OCI-LY7 (cell line): ENCODE measurements around the gene PDGFD. TPM values are rescaled to one million over a fixed set of nuclear protein-coding genes. Genes with fewer than 3 reads are reported as not detected.

Experiments used
- BruUV-seq: library from RNA; stranded (reverse); fragments of 400-500 nt; replicated peaks from 2 replicates; lab custom pipeline; 2021; lab: Mats Ljungman, UMichigan
- CTCF ChIA-PET: fragments of 300-600 bp; sonication (Branson Sonifier 250); formaldehyde crosslinking; loops from one replicate; lab custom pipeline; 2022; ENCODE audit warnings: antibody characterized with exemption; ENCODE audit not compliant: unreplicated experiment; lab: Charles Lee
- POLR2A ChIA-PET: fragments of 300-600 bp; sonication (Branson Sonifier 250); formaldehyde crosslinking; loops from one replicate; lab custom pipeline; 2022; ENCODE audit warnings: antibody characterized with exemption; lab: Charles Lee
- DNase-seq: peaks from one replicate; pipeline ENCODE4 v3.0.0-alpha.2; 2015; ENCODE audit warnings: low spot score
- H2AFZ ChIP-seq: fragments of 200-600 bp; sonication (generic), shearing (Covaris generic); 2 replicates; pipeline ENCODE4 v1.6.1; 2014; ENCODE audit warnings: mild to moderate bottlenecking, antibody characterized with exemption, low read length, moderate library complexity
- H3K27ac ChIP-seq: fragments of 200-600 bp; sonication (generic); 2 replicates; pipeline ENCODE4 v1.5.1; 2014; ENCODE audit warnings: mixed run types, low read depth, mild to moderate bottlenecking, moderate library complexity, low read length, inconsistent platforms; ENCODE audit not compliant: poor library complexity, severe bottlenecking
- H3K36me3 ChIP-seq: fragments of 200-600 bp; sonication (generic); 2 replicates; pipeline ENCODE4 v1.6.1; 2014; ENCODE audit warnings: mild to moderate bottlenecking, antibody characterized with exemption, low read length, moderate library complexity, mixed read lengths; ENCODE audit not compliant: insufficient read depth
- H3K4me1 ChIP-seq: fragments of 200-600 bp; sonication (generic); 2 replicates; pipeline ENCODE4 v1.5.1; 2014; ENCODE audit warnings: mild to moderate bottlenecking, low read length; ENCODE audit not compliant: insufficient read depth, poor library complexity, severe bottlenecking
- H3K4me2 ChIP-seq: fragments of 200-600 bp; sonication (generic); 2 replicates; pipeline ENCODE4 v1.6.1; 2014; ENCODE audit warnings: mild to moderate bottlenecking, low read length
- H3K4me3 ChIP-seq: fragments of 200-600 bp; sonication (generic); 2 replicates; pipeline ENCODE4 v1.5.1; 2014; ENCODE audit warnings: mild to moderate bottlenecking, low read depth, low read length; ENCODE audit not compliant: poor library complexity, severe bottlenecking
- H3K79me2 ChIP-seq: fragments of 200-600 bp; sonication (generic); 2 replicates; pipeline ENCODE4 v1.6.1; 2016; ENCODE audit warnings: low read depth, mild to moderate bottlenecking, low read length, moderate library complexity, mixed read lengths; ENCODE audit not compliant: insufficient read depth
- H3K9me2 ChIP-seq: fragments of 200-600 bp; sonication (generic); 2 replicates; pipeline ENCODE4 v1.6.1; 2016; ENCODE audit warnings: mild to moderate bottlenecking, low read length, mixed read lengths; ENCODE audit not compliant: insufficient read depth
- H3K9me3 ChIP-seq: fragments of 200-600 bp; sonication (generic); 2 replicates; pipeline ENCODE4 v1.6.1; 2014; ENCODE audit warnings: mild to moderate bottlenecking, mixed run types, low read length, mixed read lengths
- H4K20me1 ChIP-seq: fragments of 200-600 bp; sonication (generic); 2 replicates; pipeline ENCODE4 v1.6.1; 2014; ENCODE audit warnings: mild to moderate bottlenecking, antibody characterized with exemption, low read length, moderate library complexity, mixed read lengths; ENCODE audit not compliant: insufficient read depth
- EZH2phosphoT487 ChIP-seq: fragments of 200-600 bp; sonication (generic); IDR thresholded peaks from 2 replicates; pipeline ENCODE4 v1.6.1; 2018; ENCODE audit warnings: low read depth, borderline replicate concordance, mild to moderate bottlenecking, mixed run types, antibody characterized with exemption, low read length, moderate library complexity, mixed read lengths
- intact Hi-C: fragments of 100-400 bp; cut with micrococcal nuclease; formaldehyde crosslinking; loops from one replicate; pipeline ENCODE4 v1.10.0; 2022; ENCODE audit not compliant: unreplicated experiment
- total RNA-seq, 2 experiments: library from RNA; depleted of rRNA in 1 of 2; stranded (reverse); fragments of >200 nt in 1 of 2; shearing (Covaris generic) in 1 of 2; gene quantifications; 2 replicates each; pipeline ENCODE4 v1.2.3, GENCODE V29; 2014 to 2022
- TF ChIP-seq, protein P1 (sequence below): fragments of 200-600 bp; sonication (generic); conservative IDR thresholded peaks from 2 replicates; pipeline ENCODE4 v1.5.1; 2014; ENCODE audit warnings: mild to moderate bottlenecking, antibody characterized with exemption, low read length, moderate library complexity, mixed read lengths

PDGFD gene
- total RNA-seq, 2 experiments from 2014 or later = 1.0 to 6.0 TPM

DNA sequence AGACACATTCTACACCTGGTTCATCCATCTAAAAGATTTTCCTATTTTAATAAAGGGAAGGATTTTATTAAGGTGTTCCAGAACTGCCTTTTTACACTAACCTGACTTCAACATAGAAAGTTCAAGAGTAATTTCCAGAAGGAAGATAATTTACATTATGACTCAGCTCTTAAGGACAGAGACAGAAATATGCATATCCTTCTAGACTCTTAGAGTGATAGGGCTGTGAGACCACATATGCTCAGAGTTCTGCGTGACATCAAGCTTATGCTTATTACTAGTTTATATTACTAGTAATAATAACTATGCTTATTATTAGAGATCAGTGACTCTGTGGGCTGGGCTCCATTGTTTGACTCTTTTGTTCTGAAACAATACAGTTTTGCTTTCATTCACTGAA, 4.6 kb downstream of the PDGFD start:
- no TSS peak for BruUV-seq
- Histone ChIP-seq H3K27ac (no peak overlapping the region), H3K4me3 (no peak overlapping the region), H2AFZ (no peak overlapping the region), H4K20me1 (no peaks in the 10 kb centered on the region), H3K9me3 (no peaks in the 10 kb centered on the region), H3K36me3 (no peaks in the 10 kb centered on the region), H3K79me2 (no peaks in the 10 kb centered on the region), H3K4me2 (peak overlapping the region; percentile 87; the same call in 1 of the 2 replicates), H3K4me1 (peaks cover 19% of the 10 kb centered on the region), H3K9me2 (no peaks in the 10 kb centered on the region)
- no peak for DNase-seq
- no peak for TF ChIP-seq EZH2phosphoT487
- TF ChIP-seq, protein P1, sequence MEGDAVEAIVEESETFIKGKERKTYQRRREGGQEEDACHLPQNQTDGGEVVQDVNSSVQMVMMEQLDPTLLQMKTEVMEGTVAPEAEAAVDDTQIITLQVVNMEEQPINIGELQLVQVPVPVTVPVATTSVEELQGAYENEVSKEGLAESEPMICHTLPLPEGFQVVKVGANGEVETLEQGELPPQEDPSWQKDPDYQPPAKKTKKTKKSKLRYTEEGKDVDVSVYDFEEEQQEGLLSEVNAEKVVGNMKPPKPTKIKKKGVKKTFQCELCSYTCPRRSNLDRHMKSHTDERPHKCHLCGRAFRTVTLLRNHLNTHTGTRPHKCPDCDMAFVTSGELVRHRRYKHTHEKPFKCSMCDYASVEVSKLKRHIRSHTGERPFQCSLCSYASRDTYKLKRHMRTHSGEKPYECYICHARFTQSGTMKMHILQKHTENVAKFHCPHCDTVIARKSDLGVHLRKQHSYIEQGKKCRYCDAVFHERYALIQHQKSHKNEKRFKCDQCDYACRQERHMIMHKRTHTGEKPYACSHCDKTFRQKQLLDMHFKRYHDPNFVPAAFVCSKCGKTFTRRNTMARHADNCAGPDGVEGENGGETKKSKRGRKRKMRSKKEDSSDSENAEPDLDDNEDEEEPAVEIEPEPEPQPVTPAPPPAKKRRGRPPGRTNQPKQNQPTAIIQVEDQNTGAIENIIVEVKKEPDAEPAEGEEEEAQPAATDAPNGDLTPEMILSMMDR = no peak
- CTCF ChIA-PET = no interaction called here
- intact Hi-C loops = no loop called here
- POLR2A ChIA-PET = interaction anchor here (0.7 to 1.3 kb wide), 3 partner anchors 11 to 489 kb away, joined by 3 to 4 read pairs (median 3); no protein-coding TSS in a partner anchor

- H3K9me3 ChIP-seq = no peaks in the 10 kb centered on the region
- peaks cover 3% of the 10 kb centered on the region; the same call in 1 of the 2 replicates for H3K79me2 ChIP-seq
- peaks cover 30% of the 10 kb centered on the region for H3K4me1 ChIP-seq
- DNase-seq = no peak
- H3K9me2 ChIP-seq = no peaks in the 10 kb centered on the region
- ChIA-PET POLR2A (interaction anchor here (0.7 to 1.4 kb wide), 3 partner anchors 9 to 246 kb away, joined by 3 to 5 read pairs (median 3); partner anchors contain the start of gene PDGFD), CTCF (no interaction called here)
- H3K27ac ChIP-seq = no peak overlapping the region
- TF ChIP-seq, protein P1 = no peak
- TF ChIP-seq EZH2phosphoT487 = no peak
- H3K4me3 ChIP-seq = no peak overlapping the region
- intact Hi-C loops = no loop called here
- H4K20me1 ChIP-seq = no peaks in the 10 kb centered on the region
- no TSS peak for BruUV-seq
- no peak overlapping the region for H2AFZ ChIP-seq
- no peaks in the 10 kb centered on the region for H3K36me3 ChIP-seq
- H3K4me2 ChIP-seq = no peak overlapping the region
Measured at GRCh38 chr11:104155375-104155774, 8.6 kb downstream of the PDGFD start.

DNA sequence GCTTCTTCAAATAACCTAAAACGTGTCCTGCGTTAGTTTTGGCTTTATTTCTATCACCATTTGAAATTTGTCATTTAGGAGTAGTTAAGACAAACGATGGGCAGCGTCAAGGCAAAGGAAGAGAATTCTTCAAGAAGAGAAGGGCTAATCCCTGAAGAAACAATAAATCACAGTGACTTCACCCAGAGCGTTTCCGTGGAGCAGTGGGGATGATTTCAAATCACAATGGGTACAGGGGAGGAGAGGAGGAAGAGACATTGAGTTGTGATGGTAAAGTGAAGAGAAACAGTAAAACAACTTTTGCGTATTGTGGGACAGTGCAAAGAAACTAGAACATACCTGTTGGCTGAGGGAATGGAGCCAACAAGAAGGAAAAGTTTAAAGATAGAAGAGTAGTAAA, 9.7 kb downstream of the PDGFD start:
- Histone ChIP-seq H3K27ac (no peak overlapping the region), H3K4me1 (peaks cover 21% of the 10 kb centered on the region), H3K9me2 (no peaks in the 10 kb centered on the region), H3K79me2 (peaks cover 3% of the 10 kb centered on the region; the same call in 1 of the 2 replicates), H4K20me1 (no peaks in the 10 kb centered on the region), H2AFZ (no peak overlapping the region), H3K4me2 (no peak overlapping the region), H3K9me3 (no peaks in the 10 kb centered on the region), H3K4me3 (no peak overlapping the region), H3K36me3 (no peaks in the 10 kb centered on the region)
- intact Hi-C loops = loop anchor here (5.0 kb wide), 1 partner anchor 178 kb away; no protein-coding TSS in a partner anchor
- CTCF ChIA-PET = no interaction called here
- POLR2A ChIA-PET = interaction anchor here (0.6 to 2.5 kb wide), 4 partner anchors 9 to 410 kb away, joined by 3 to 28 read pairs (median 4); partner anchors contain the start of gene PDGFD
- BruUV-seq = no TSS peak
- TF ChIP-seq, protein P1 = no peak
- no peak for TF ChIP-seq EZH2phosphoT487
- DNase-seq = no peak
